Activated T-helper 1 cell treated with anti-CD3 and anti-CD28 coated beads, Interleukin-2, amount 50 U/mL, for 16 hours (primary cell): ENCODE data around the gene C16orf74.

ENCODE experiments used
- DNase-seq, 2 donors: peaks; one replicate each; pipeline ENCODE4 v3.0.0-alpha.2; 2020; ENCODE audit warnings: low read depth in 1 of 2, low spot score in 1 of 2

C16orf74 gene

DNA sequence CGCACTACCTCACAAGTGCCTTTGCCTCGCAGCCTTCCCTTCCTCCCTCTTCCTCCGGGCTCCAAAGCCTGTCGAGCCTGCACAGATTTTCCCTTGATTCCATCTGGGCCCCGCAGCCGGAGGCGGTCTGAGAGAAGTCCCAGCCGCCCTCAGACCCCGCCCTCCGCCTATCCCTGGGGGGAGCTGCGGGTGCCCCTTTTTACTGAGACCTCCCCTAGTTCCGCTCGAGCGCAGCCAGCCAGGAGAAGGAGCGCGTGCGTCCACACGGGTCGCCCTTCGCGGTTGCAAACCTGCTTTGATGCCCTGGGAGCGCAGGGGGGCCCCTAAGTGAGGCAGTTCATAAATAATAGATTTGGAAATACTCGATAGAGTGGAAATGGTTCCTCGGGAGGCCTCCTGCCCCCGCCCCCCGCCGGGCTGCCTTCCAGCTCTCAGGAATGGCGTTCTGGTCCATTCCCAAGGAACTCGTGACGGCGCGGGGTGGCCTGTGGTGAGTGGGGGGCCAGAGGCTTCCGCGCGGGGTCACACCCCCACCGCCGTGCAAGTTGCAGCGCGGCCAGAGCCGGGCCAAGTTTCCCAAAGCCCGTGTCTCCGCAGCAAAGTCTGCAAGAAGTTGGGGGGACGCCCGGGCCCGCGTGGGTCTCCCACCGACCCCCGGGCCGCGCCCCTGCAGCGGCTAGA lies 610 bp downstream of the C16orf74 start:
- DNase-seq: no peak

DNA sequence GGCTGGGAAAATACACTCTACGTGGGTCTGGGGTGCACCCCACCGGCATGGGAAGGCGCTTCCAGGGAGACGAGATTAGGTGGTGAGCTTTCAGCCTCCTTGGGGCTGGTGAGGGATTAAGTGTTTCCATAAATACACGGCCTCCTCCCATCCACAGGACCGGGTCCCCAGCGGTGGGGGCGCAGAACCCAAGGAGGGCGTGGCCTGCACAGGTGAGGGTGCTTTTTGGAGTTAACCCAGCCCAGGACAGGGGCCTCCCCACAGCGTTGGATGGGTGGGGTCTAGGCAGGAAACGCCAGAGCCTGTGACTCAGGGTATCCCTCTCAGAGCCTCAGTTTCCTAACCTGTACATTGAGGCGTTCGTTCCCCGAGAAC lies 1.1 kb downstream of the C16orf74 start:
- no peak for DNase-seq

DNA sequence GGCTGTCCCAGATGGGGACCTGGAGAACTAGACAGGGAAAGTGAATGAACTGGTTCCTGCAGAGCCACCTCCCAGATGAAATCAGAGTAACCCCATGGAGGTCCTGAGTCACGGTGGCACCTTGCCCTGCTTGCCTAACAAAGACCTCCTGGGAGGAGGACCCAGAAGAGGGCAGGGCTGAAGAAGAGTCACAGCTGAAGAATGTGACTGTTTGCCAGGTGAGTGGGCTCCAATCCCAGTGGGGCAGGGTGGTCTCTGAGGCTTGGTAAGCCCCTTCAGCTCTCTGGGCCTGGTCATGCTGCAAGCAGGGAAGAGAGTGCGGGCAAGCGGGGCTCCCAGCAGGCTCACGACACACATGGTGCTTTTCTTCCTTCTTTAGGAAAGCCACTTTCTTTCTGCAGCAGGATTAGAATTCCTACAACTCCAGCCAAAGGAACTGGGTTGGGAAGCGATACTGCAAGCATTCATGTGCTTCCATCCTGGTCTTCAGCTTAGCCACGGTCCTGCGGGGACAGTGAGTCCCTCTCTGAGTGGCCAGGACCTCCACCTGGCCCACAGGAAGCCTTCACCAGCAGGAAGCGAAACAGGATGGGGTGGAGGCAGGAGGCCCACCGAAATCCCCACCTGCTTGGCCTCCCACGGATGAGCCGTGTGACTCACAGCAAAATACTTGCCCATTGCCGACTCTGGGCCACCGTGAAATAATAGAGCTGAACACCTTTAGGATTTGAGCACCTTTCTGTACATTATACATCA lies 4.3 kb downstream of the C16orf74 start:
- no peak for DNase-seq

DNA sequence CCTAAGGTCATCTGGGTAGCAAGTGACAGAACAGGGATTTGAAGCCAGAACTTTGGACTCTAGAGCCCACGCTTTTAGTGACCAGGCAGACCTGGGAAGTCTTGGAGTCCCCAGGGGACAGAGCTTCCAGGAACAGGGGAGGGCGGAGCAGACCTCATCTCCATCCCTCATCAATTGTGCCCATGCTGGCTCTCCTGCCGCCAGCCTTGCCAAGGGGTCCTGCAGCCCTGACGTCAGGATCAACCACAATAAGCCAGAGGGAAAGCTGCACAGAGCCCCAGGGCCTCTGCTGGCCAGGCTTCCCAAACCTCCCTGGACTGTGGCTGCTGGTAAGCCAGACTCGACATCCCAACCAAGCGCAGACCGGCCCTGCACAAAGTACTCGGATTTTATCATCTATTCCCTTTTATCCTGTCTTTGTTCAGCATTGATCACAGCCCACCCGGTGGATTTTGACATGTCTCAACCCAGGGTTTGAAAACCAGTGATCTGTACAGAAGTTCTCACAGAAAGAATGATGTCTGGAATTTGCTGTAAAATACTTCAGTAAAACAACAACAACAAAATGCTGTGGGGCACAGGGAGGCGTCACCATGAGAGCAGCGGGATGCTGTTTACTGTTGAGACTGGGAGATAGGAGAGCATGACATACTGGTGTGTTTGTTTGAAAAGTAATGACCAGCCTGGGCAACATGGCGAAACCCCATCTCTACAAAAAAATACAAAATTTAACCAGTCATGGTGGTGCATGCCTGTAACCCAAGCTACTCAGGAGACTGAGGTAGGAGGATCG lies 11.8 kb downstream of the C16orf74 start:
- no peak for DNase-seq

DNA sequence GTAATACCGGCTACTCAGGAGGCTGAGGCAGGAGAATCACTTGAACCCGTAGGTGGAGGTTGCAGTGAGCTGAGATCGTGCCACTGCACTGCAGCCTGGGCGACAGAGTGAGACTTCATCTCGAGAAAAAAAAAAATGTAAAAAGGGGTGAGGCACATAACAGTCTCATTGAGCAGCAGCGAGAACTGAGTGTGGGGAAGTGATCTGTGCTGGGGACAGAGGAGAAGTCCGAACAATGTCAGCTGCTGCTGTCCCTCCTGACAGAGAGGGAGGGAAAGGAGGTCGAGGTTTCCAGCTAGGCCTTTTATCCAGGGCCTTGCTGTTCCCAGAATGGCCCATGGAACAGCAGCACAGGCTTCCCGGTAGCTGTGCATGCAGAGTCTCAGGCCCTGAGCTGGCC lies 14.0 kb downstream of the C16orf74 start:
- no peak for DNase-seq

DNA sequence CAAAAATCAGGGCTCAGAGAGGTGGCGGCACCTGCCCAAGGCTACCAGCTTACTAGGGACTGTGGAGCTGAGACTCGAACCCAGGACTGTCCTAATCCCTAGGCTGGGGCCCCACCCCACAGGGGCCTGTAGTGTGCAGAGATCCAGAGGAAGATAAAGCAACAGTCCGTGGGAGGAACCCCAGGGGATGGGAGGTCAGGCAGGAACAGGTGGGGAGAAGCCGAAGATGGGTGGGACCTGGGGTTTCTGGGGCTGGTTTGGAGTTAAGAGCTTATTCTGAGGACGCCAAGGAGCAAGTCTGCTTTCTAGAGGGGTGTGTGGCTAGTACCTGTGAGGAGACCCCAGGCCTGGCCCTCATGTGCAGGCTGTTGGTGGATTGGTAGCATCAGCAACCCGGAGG lies 14.9 kb downstream of the C16orf74 start:
- no peak for DNase-seq

DNA sequence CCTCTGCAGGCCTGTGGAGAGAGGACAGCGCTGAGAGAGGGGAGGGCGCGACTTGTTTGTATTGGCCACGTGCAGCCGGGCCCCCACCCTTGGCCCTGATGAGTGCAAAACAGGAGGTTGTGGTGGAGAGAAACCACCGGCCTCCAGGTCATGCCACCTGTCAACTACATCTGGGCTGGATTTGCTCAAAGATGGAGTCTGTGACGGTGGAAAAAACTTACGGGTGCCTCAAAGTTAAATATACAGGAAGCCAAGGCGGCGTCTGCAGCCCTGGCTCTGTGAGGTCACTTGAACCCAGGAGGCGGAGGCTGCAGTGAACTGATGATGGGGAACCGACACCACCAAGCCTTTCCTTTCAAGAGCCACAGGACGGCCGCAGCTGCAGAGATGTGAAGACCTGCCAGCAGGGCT lies 15.7 kb downstream of the C16orf74 start:
- DNase-seq: peak in 1 of 2 donors; percentile 21

DNA sequence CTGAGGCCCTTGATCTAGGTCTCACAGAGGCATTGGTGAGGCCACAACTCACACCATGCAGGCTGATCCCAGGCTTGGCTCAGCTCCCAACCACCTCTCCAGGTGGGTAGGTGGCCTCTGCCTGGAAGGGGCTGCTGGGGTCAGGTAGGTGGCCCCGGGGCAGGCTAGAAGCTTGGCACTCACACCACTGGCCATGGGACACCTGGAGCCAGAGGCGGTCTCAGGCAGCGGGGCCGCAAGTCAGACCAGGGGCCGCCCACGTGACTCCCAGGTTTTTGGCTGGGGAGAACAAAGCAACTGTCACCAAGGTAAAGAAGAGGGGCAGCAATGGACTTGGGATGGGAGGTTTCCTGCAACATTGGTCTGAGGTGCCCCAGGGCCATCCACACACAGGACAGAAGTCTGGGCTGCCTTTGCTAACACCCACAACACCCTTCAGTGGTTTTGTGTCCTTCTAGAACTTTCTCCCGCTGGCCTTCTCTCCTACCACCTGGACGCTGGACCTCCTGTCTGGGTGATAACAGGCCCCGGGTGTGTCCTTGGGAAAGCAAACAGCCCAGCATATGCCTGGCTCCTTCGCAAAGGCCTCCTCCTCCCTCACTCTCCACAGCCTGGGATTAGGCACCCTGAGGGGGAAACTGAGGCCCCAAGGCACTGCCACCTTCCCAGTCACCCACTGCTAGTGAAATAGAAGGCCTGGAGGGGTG lies 16.4 kb downstream of the C16orf74 start:
- DNase-seq: no peak

DNA sequence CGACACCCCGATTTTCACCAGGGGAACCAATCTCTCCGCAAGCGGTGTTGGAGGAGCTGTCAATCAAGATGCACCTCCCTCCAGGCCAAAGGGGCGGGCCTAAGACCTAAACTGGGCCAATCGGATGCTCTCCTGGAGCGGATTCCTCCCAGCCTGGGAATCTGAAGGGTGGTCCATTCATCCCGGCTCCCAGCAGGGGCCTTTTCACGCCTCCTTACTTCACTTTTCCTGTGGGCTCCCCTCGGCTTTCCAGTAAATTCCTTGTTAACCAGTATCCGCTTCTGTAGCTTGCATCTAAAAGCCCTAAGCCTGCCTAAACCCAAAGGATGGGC lies 17.1 kb downstream of the C16orf74 start:
- DNase-seq: no peak

DNA sequence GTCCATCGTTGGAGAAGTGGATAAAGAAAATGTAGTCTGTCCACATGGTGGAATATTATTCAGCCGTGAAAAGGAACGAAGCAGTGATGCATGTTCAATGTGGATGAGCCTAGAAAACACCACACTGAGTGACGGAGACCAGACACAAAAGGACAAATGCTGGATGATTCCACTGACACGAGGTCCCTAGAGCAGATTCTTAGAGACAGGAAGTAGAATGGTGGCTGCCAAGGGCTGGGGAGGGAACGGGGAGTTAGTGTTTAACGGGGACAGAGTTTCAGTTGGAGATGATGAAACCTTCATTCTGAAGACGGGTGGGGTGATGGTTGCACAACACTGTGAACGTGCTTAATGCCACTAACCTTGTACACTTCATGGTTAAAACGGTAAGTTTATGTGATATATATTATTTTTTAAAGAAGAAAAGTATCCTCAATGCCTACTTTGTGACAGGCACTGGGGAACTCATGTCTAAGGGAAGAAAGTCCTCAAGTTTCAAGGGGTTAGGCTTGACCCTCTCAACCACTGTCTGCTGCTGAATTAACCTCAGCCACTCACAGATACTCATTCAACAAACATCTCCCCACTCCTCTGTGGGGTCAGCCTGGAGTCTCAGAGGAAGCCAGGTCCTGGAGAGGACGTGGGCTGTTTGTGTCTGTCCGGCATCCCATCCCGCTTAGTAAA lies 17.6 kb downstream of the C16orf74 start:
- DNase-seq: no peak

DNA sequence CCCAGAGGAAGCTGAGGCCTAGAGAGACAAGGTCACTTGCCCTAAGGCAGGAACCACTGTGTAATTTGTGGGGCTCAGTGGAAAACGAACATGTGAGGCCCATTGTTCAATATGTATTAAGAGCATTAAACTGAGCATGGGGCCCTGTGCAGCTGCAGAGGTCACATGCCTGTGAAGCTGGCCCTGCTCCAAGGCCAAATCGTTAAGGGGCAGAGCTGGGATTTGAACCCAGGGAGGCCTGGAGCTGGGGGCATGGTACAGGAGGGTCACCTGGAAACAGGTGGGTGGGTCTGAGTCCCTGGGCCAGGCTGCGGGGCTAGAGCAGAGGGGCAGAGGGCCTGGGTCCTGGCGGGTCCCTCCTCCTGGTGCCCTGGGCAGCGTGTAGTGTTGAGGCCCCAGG lies 19.7 kb downstream of the C16orf74 start:
- DNase-seq: no peak

DNA sequence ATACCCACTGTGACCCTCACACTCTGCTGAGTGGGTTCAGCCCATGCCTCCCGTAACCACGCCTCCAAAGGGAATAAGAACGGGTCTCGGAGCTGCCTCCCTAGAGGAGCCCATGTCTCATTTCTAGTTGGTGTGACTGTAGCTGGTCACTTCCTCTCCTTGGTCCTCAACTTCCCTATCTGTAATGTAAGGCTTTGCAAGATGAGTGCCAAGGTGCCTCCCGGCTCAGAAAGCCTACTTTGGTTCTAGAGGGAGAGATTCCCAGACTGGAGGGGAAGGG lies 20.8 kb downstream of the C16orf74 start:
- no peak for DNase-seq

DNA sequence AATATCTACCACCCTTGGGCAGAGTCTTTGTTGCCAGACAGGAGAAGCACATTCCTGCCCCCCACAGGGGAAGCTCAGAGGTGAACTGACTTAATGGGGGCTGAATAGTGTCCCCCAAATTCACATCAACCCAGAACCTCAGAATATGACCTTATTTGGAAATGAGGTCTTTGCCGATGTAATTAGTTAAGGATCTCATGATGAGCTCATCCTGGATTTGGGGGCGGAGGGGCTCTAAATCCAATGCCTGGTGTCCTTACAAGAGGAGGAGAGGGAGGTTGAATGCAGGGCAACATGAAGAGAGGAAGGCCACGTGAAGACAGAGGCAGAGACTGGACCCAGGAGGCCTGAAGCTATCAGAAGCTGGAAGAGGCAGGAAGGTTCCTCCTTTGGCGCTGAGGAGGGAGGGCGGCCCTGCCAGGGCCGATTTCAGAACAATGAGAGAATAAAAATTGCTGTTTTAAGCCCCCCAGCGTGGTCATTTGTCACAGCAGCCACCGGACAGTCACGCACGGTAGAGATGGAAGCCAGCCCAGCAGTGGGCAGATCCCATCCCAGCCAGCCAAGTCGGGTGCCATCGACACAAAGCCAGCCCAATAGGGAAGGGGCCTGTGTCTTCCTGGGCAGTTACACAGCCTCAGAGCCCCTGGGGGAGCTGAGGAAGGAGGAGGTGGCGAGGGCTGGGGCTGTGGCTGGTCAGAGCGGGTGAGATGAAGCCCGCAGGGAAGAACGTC lies 21.3 kb downstream of the C16orf74 start:
- DNase-seq: no peak

DNA sequence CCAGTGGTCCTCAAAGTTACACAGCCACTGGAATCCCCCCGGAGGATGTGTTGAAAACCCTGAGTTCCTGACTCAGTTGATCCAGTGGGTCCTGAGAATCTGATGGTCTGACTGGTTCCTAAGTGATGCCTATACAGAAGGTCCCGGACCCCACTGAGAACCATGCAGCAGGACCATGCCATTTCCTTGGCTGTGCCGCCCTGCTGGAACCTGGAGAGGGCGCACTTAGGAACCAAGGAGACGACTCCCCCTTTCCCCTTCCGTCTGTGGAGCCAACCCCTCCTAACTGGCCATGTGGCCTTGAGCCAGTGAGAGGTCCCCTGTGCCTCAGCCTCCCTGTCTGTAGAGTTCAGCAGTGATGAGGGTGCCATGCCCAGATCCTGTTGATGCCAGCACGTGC lies 22.0 kb downstream of the C16orf74 start:
- no peak for DNase-seq

DNA sequence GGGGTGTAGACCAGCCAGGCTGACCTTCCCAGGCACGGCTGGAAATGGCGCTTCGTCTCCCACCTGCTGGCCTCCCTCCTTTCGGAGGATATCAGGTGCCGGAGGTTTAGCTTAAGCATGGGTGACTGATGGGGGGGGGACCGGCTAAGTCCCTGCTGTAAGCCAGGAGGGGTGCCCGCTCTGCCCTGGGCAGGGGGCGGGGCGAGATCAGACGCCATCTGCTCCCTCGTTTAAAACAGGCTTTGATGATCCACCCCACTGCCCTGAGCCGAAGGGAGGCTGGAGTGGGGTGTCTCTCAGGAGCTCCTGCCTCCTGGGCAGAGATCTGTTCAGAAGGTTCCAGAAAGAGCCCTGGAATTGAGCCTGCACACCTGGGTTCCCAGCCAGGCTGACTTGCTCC lies 26.0 kb downstream of the C16orf74 start:
- DNase-seq: no peak

DNA sequence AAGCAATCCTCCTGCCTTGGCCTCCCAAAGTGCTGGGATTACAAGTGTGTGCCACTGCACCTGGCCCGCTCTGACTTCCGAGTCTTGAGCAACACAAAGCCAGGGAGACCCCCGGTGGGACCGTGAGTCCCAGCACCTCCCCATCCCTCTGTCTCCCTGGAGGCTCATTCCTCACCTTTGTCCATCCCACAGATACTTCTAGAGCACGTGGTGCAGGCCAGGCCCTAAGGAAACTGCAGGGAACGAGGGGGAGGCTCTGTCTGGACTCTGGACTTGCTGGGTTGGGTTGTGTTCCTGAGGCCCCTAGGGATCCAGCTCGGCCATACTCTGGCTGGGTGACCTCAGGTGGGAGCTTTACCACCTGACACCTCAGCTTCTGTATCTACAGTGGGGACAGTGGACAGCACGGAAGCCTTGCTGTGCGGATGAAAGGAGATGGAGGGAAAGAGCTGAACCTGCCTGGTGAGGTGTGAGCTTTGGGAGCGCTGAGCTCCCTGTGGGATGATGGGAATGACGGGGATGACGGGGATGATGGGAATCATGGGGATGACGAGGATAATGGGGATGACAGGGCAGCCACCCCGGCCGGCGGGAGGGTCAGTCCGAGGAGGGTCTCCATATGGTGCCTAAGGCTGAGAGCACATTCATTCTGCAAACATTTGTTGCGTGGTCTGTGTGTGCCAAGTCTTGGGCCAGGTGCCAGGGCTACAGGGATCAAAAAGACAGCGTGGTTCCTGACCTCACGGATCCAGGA lies 26.6 kb downstream of the C16orf74 start:
- DNase-seq: no peak

DNA sequence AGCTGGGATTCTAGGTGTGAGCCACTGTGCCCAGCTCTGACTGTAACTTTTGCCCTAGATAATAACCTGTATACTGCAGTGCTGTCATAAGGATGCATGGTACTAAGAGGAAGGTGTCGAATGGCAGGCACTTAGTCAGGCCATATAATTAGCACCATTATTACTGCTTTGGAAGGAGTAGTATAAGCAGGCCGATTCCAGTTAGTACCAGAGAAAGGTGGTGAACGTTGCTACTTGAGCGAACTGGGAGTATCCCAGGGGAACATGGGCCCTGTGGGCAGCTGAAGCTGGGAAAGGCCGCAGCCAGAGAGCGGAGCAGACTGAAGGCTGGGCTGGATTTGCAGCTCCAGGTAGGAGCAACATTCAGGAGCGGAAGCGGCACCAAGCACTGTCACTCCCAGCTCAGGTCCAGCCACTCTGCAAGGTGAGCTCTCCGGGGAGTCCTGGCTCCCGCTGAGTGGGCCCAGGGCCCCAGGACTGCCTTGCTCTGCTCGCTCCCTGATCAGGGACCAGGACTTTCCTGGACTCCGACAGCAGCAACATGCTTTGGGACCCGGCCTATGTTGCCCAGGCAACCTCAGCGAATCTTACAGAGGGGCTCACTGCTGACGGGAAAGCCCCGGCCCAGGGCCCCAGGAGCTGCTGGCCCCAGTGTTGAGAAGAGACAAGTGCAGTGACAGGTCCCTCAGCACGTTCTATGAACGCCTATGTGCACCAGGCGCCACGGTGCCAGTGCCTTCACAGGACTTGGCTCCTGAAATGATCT lies 28.6 kb downstream of the C16orf74 start:
- no peak for DNase-seq

DNA sequence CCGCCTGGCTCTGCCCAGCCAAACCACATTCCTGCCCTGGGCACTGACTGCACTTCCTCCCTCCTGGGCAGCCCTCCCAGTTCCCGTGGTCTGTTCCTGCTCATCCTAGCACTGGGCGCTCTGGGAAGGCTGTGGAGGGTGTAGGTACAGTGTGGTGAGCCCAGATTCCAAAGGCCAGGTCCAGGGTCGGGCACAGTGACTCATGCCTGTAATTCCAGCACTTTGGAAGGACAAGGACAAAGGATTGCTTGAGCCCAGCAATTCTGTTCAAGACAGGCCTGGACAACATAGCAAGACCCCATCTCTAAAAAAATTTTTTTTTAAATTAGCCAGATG lies 30.6 kb downstream of the C16orf74 start:
- no peak for DNase-seq

DNA sequence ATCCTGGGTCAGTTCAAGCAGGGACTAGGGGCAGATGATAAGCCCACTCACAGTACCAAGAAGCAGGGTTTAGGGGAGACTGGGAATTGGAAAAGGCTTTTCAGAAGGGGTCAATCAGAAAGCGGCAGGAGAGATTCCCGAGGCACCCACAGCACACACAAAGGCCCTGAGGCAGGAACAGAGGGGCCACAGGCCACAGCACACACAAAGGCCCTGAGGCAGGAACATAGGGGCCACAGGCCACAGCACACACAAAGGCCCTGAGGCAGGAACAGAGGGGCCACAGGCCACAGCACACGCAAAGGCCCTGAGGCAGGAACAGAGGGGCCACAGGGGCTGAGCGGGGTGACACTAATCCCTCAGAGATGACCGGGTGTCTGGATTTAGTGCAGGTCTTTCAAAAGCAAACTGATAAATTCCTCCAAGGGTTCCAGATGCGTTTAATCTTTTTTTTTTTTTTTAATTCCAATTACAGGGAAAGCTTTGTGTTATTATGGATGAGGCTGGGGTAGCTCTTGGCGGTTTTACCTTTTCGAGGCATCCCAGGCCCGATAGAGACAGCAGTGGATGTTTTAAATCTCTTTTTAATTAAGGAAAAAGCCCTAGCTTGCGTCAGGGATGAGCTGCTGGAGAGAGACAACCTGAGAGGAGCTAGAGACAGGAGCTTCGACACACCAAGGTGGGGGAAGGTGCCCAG lies 31.1 kb downstream of the C16orf74 start:
- no peak for DNase-seq
